VCaP (cell line): ENCODE results near the gene DDR1.

Source experiments
- H3K27ac ChIP-seq: fragments of 450-650 bp; 2 replicates; pipeline ENCODE4 v1.5.1; 2017
- TF ChIP-seq, protein P1 (sequence below): fragments of 450-650 bp; conservative IDR thresholded peaks from 2 replicates; pipeline ENCODE4 v1.5.1; 2017; ENCODE audit warnings: mild to moderate bottlenecking, moderate library complexity

The DDR1 gene

DNA sequence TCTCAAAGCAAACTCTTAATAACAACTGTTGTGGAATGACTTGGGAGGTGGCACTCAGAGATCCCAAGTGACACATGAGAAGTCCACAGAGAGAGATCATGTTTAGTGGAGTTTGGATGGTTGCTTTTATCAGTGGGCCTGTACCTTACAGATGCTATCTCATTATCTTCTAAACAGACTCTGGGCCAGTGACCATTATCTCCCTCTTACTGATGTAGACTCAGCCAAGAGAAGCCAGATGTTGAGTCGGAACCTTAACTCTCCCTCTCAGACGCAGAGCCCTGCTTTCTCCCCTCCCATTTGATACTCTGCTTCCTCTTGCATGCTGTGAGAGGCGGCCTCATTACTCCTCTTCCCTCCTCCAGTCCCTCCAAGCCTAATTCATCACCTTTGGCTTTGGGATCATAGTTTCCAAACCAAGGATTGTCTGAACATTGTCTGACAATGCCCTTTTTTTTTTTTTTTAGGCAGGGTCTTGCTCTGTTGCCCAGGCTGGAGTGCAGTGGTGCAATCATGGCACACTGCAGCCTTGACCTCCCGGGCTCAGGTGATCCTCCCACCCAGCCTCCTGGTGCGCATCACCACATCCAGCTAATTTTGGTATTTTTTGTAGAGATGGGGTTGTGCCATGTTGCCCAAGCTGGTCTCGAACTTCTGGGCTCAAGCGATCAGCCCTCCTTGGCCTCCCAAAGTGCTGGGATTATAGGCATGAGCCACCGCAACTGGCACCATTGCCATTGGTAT lies 4.5 kb upstream of the DDR1 start:
- TF ChIP-seq, protein P1, sequence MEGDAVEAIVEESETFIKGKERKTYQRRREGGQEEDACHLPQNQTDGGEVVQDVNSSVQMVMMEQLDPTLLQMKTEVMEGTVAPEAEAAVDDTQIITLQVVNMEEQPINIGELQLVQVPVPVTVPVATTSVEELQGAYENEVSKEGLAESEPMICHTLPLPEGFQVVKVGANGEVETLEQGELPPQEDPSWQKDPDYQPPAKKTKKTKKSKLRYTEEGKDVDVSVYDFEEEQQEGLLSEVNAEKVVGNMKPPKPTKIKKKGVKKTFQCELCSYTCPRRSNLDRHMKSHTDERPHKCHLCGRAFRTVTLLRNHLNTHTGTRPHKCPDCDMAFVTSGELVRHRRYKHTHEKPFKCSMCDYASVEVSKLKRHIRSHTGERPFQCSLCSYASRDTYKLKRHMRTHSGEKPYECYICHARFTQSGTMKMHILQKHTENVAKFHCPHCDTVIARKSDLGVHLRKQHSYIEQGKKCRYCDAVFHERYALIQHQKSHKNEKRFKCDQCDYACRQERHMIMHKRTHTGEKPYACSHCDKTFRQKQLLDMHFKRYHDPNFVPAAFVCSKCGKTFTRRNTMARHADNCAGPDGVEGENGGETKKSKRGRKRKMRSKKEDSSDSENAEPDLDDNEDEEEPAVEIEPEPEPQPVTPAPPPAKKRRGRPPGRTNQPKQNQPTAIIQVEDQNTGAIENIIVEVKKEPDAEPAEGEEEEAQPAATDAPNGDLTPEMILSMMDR, result no peak
- H3K27ac ChIP-seq, result no peak overlapping the region

DNA sequence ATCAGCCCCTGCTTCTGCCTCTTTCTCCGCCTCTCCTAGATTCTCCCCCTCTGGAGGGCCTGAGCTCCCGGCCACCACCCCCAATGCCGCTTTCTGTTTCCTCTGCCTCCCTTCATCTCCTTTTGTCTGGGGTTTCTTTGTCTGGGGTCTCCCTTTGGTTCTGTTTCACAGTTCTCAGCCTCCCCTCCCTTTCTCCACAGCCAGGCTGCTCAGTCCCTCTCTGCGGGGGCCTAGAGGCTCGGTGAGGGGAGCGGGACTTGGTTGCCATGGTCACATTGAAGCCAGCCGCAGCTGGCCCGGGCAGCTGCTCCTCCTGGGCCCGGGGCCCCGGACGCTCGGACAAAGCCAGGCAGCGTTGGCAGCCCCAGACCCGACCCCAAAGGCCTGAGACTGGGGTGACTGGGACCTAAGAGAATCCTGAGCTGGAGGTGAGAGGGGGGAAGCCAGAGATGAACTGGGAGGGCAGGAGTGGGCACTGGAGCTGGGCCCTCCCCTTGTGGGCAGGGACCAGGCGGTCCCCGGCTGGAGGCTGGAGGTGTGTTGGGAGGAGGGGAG lies 3.5 kb upstream of the DDR1 start:
- TF ChIP-seq, protein P1, result no peak
- peak overlapping the region; percentile 95 for H3K27ac ChIP-seq

DNA sequence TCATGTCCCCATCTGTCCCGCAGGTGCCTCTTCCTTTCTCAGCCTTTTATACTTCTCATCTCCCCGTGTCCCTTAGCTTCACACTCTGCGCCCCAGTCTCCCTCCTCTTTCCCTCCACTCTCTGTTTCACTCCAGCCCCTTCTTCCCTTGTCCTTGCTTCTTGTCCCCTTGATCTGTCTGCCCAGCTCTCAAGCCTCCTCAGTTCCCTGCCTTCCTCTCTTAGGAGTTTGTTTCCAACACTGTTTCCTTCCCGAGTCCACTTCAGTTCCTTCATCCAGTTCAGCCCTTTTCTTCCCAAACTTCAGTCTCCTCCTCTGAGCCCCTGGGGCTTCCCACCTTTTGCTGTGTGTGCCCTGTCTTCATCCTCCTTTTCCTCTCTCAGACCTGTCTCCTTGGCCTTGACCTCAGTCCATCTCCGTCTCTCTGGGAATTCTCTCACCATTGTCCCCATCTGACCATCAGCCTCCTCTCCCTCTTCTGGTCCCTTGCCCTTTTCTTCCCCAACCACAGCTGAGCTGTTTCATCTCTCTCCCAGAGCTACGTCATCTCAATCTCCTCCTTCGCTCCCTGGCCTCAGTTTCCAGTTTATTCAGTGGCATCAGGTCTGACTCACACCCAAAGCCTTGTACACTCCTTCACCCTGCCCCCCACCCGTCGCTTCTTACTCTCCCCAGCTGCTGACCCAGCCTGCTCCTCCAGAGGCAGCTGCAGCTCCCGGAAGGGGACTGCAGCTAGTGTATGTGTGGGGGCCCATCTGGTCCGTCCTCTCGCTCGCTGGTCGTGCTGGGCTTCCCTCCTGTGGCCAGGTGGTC lies 2.7 kb upstream of the DDR1 start:
- TF ChIP-seq, protein P1, result no peak
- peak overlapping the region; percentile 95 for H3K27ac ChIP-seq

DNA sequence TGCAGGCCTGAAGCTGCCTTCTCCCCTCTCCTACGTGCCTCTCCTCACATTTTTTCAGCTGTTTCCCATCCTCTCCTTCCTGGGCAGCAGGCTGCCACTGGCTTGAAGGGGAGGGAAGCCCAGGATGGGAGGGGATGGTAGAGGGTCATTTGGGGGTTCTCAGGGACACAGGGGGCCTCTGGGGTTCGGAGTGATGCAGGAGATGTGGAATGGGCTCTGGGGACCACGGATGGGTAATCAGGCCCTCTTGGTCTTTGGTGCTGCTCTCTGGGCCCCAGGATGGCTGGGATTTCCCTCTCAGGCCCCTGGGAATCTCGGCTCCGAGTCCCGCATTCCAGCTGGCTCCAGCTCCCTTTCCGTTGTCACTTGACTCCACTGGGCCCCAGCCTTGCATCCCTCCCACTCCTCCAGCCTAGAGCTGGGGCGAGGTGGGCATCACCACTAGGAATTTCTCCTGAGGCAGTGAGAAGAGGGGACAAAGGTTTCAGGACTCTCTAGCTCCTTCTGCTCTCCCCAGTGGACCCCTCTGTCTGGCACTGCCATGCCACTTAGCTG lies 2.0 kb upstream of the DDR1 start:
- TF ChIP-seq, protein P1, result no peak
- H3K27ac ChIP-seq, result peak overlapping the region; percentile 95

DNA sequence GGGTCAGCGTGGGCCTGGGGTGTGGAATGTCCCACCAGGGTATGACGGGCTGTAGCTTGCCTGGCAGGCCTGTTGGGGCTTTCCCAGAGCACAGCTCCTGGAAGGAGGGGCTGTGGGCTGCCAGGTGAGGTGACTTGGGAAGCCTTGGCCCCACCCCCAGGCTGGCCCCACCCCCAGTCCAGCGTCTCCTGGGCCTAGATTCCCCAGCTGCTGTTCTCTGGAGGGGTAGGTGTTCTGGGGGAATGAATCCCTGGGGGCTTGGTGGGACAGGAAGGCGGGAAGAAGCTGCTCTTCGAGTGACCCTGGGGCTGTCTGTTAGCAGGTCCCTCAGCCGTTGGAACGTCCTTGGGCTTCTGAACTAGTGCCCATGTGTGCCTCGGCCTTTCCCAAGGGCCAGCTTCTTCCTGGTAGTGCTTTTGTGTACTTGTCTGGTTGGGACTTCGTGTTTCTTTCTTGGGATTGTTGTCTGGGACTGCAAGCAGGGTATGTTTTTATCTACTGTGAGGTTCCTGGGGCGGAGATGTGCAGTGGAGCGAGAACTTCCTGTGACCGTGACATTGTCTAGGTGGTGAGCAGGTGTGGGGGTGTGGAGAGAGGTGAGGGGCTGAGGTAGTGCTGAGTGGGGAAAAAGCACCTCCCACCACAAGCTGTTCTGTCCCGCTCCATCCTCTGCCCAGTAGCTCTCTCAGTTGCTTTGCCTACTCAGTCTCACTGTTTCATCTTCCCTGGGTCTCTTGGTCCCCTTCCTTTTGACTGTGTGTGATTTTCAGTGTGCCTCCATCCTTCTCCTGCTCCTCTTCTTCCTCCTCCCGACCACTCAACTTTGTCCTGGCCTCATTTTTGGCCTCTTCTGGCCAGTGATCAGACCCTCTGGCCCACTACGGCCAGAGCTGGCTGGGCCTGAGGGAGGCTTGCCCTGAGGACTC lies 1.3 kb upstream of the DDR1 start:
- H3K27ac ChIP-seq, result peak overlapping the region; percentile 95
- TF ChIP-seq, protein P1, result no peak

DNA sequence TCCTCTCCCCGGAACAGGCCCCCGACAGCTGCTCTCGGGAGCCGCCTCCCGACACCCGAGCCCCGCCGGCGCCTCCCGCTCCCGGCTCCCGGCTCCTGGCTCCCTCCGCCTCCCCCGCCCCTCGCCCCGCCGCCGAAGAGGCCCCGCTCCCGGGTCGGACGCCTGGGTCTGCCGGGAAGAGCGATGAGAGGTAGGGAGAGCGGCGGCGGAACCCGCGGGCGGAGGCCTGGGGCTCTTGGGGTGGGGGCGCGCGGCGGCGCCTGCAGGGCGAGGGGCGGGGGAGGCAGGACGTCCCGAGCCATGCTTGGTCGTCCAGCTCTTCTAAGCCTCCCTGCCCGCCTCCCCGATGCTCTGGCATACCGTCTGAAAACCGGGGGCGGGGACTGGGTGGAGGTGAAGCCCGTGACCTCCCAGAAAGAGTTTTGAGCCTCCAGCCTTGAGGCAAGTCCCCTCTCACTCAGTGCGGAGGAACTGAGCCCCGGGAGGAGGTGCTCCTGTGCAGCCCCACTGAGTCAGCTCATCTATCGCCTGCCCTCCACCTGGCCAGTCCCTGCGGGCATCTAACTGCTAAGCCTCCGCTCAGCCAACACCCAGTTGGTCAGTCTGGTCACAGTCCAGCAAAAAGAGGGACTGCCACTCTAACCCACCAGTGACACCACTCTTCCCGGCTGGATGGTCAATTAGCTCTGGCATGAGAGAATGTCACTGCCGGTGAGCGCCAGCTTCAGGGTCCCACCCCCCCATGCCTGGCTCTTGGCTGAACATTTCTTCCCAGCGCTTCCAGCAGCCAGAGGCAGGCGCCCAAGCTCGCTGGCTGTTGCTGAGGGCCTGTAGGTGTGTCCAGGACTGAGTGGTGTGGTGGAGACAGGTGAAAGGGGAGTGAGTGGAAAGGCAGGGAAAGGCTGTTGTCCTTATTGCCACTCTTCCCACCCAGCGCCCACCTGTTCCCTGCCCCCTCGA lies 482 bp downstream of the DDR1 start:
- H3K27ac ChIP-seq, result peak overlapping the region; percentile 95

More for the DNA sequence above, 482 bp downstream of the DDR1 start:
- TF ChIP-seq, protein P1, result no peak
